ENCODE data around the gene TMEM200A. TPM values are rescaled to one million over a fixed set of nuclear protein-coding genes. Genes with fewer than 3 reads are reported as not detected.

Gene TMEM200A
- total RNA-seq, 2 donors from 2014 or later, result 0.87 to 5.1 TPM

DNA sequence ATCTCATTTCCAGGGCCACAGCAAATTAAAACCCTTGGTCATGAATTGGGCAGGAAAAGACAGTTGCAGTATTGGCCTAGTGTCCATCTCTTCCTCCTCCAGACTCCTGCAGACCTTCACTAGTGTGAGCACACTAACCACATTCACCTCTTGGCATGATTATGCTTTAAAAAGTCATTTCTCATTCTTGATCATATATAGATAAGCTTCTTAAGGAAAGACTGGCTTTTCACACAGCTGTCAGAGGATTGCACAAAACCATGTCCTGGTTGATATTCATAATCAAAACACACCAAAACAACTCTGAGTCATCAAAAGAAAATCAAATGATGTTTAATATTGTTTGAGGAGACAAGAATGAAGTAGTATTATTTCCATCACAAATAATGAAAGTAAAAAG, 52.1 kb downstream of the TMEM200A start:
- H3K4me3 ChIP-seq, result no peak overlapping the region
- H3K36me3 ChIP-seq, result no peaks in the 10 kb centered on the region
- H3K9me3 ChIP-seq, result no peaks in the 10 kb centered on the region
- no peaks in the 10 kb centered on the region for H3K4me1 ChIP-seq (replicated peaks)
- no peak for TF ChIP-seq POLR2AphosphoS5 (IDR thresholded peaks at IDR 0.05)
- TF ChIP-seq CTCF (IDR thresholded peaks at IDR 0.05), result no peak
- no peak for TF ChIP-seq POLR2A (IDR thresholded peaks at IDR 0.05)
- H3K27me3 ChIP-seq (replicated peaks; ENCODE audit: insufficient read depth), result no peaks in the 10 kb centered on the region
- intact Hi-C loops (cut with DNase I), result no loop called here
- H3K27ac ChIP-seq, result no peak overlapping the region
- no peak for DNase-seq (ENCODE audit: low spot score)

DNA sequence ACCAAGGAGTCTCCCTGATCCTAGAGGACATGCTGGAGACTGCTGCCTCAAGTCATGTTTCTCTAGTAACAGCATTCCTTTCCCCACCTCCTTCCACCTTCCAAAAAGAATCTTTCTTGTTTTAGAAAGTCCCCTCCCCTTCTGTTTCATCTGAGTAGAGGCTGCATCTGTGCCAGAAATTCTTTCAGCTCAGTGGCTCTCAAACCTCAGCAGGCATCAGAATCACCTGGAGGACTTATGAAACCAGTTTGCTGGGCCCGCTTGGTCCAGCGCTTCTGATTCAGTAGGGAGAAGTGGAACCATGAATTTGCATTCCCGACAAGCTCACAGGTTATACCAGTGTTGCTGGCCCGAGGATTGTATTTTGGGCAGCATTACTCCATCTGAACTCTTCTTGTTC, 55.1 kb downstream of the TMEM200A start:
- no peak for DNase-seq (ENCODE audit: low spot score)
- TF ChIP-seq CTCF (IDR thresholded peaks at IDR 0.05), result no peak
- TF ChIP-seq POLR2AphosphoS5 (IDR thresholded peaks at IDR 0.05), result no peak
- no peak for TF ChIP-seq POLR2A (IDR thresholded peaks at IDR 0.05)
- H3K4me1 ChIP-seq (replicated peaks), result no peaks in the 10 kb centered on the region
- H3K4me3 ChIP-seq, result no peak overlapping the region
- 87% methylated on average over 4 of the region's 4 CpGs for WGBS
- no peaks in the 10 kb centered on the region for H3K36me3 ChIP-seq
- H3K9me3 ChIP-seq, result no peaks in the 10 kb centered on the region
- no peaks in the 10 kb centered on the region for H3K27me3 ChIP-seq (replicated peaks; ENCODE audit: insufficient read depth)
- intact Hi-C loops (cut with DNase I), result no loop called here
- no peak overlapping the region for H3K27ac ChIP-seq

DNA sequence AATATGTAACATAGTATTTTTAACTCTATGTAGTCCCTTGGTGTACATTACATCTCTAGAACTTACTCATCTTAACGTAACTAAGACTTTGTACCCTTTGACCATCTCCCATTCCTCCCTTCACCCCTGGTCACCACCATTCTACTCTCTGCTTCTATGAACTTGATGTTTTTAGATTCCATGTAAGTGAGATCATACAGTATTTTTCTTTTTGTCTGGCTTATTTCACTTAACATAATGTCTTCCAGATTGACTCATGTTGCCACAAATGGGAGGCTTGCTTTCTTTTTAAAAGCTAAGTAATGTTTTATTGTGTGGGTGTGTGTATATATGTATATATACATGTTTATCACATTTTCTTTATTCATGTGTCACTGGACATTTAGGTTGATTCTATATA, 55.8 kb downstream of the TMEM200A start:
- H3K4me1 ChIP-seq (replicated peaks), result no peaks in the 10 kb centered on the region
- TF ChIP-seq CTCF (IDR thresholded peaks at IDR 0.05), result no peak
- no peak for TF ChIP-seq POLR2AphosphoS5 (IDR thresholded peaks at IDR 0.05)
- no peak for TF ChIP-seq POLR2A (IDR thresholded peaks at IDR 0.05)
- DNase-seq (ENCODE audit: low spot score), result no peak
- intact Hi-C loops (cut with DNase I), result no loop called here
- no peak overlapping the region for H3K4me3 ChIP-seq
- H3K27ac ChIP-seq, result no peak overlapping the region
- no peaks in the 10 kb centered on the region for H3K36me3 ChIP-seq
- no peaks in the 10 kb centered on the region for H3K27me3 ChIP-seq (replicated peaks; ENCODE audit: insufficient read depth)
- 92% methylated on average over 1 of the region's 1 CpG for WGBS
- H3K9me3 ChIP-seq, result no peaks in the 10 kb centered on the region

DNA sequence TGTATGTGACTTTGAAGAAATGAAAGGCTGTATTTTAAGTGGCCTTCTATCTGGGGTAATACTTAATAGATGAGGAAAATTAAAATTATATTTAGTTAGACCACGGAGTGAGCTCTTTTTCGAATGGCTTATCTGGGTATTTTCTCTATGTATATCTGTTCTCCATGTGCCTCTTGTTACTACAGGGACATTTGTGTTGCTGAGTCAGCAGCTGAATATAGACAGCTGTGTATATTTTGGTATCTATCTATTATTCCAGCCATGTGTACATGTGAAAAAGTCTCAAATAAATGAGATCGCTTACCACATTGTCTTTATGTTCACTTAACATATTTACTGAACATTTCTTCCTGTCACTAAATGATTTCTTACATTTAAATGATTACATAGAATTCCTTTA, 57.2 kb downstream of the TMEM200A start:
- Histone ChIP-seq H3K9me3 (no peaks in the 10 kb centered on the region), H3K27ac (no peak overlapping the region), H3K27me3 (replicated peaks; ENCODE audit: insufficient read depth) (no peaks in the 10 kb centered on the region), H3K4me3 (no peak overlapping the region), H3K36me3 (no peaks in the 10 kb centered on the region), H3K4me1 (replicated peaks) (no peaks in the 10 kb centered on the region)
- no peak for TF ChIP-seq POLR2A (IDR thresholded peaks at IDR 0.05)
- no peak for TF ChIP-seq CTCF (IDR thresholded peaks at IDR 0.05)
- TF ChIP-seq POLR2AphosphoS5 (IDR thresholded peaks at IDR 0.05), result no peak
- DNase-seq (ENCODE audit: low spot score), result no peak
- intact Hi-C loops (cut with DNase I), result no loop called here
- WGBS, result 87% methylated on average over 3 of the region's 3 CpGs

DNA sequence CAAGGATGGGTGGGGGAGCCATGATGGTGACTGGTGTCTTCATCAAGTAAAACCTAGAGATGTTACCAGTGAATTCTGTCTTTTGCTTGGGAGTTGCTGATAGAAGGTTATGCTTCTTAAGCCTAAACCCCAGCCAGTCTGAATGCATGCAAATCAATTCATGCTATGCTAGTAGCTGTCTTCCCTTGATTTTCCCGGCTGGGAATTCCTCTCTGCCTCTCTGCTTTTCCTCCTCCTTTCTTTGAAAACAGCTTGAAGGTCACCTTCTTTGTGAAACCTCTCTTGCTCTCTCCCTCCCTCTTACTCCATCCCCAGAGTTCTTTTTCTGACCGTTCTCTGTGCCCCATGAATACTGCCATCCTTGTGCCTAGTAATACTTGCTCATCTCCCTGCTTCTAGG, 58.9 kb downstream of the TMEM200A start:
- H3K27me3 ChIP-seq (replicated peaks; ENCODE audit: insufficient read depth), result no peaks in the 10 kb centered on the region
- no peaks in the 10 kb centered on the region for H3K9me3 ChIP-seq
- H3K27ac ChIP-seq, result no peak overlapping the region
- DNase-seq (ENCODE audit: low spot score), result no peak
- H3K4me1 ChIP-seq (replicated peaks), result no peaks in the 10 kb centered on the region
- H3K4me3 ChIP-seq, result no peak overlapping the region
- H3K36me3 ChIP-seq, result no peaks in the 10 kb centered on the region
- TF ChIP-seq CTCF (IDR thresholded peaks at IDR 0.05) (no peak), POLR2AphosphoS5 (IDR thresholded peaks at IDR 0.05) (no peak), POLR2A (IDR thresholded peaks at IDR 0.05) (no peak)
- WGBS, result 80% methylated on average over 2 of the region's 2 CpGs
- intact Hi-C loops (cut with DNase I), result no loop called here

Data from prostate gland (tissue), 2 donors.